Vagina (tissue), 2 donors: ENCODE results near the gene ACAP1. TPM values are rescaled to one million over a fixed set of nuclear protein-coding genes. Genes with fewer than 3 reads are reported as not detected.

ENCODE experiments used
- DNase-seq, 2 donors: peaks; one replicate each; pipeline ENCODE4 v3.0.0-alpha.2; 2017; ENCODE audit errors: extremely low spot score in 2 of 2
- H3K27ac ChIP-seq: fragments of 200-600 bp; sonication (generic); one replicate; pipeline ENCODE4 v1.5.1; 2019
- H3K27me3 ChIP-seq: fragments of 200-600 bp; sonication (generic); one replicate; pipeline ENCODE4 v1.5.1; 2019
- H3K36me3 ChIP-seq, 2 donors: fragments of 200-600 bp; sonication (generic); one replicate each; pipeline ENCODE4 v1.5.1; 2017 to 2019
- H3K4me1 ChIP-seq: fragments of 200-600 bp; sonication (generic); one replicate; pipeline ENCODE4 v1.5.1; 2019
- H3K4me3 ChIP-seq, 2 donors: fragments of 200-600 bp; sonication (generic); 1 replicate in 1 of 2; 2 replicates in 1 of 2; pipeline ENCODE4 v1.5.1; 2016 to 2019
- H3K9me3 ChIP-seq: fragments of 200-600 bp; sonication (generic); one replicate; pipeline ENCODE4 v1.5.1; 2019
- CTCF ChIP-seq, 3 experiments: fragments of 450-650 bp in 2 of 3; fragments of 200-600 bp in 1 of 3; sonication (generic) in 1 of 3; IDR thresholded peaks; one replicate each; pipeline ENCODE4 v1.5.1; 2017 to 2019; ENCODE audit warnings: antibody characterized with exemption in 3 of 3, mild to moderate bottlenecking in 2 of 3, moderate library complexity in 2 of 3
- POLR2A ChIP-seq, 2 donors: fragments of 450-650 bp; IDR thresholded peaks; one replicate each; pipeline ENCODE4 v1.6.1; 2017; ENCODE audit warnings: antibody characterized with exemption in 2 of 2, mild to moderate bottlenecking in 2 of 2, moderate library complexity in 2 of 2
- POLR2AphosphoS5 ChIP-seq, 2 donors: sonication (generic); formaldehyde crosslinking; IDR thresholded peaks; one replicate each; pipeline ENCODE4 v1.9.0; 2017; ENCODE audit warnings: antibody characterized with exemption in 2 of 2, mild to moderate bottlenecking in 2 of 2, low read depth in 1 of 2; ENCODE audit not compliant: insufficient read depth in 1 of 2
- intact Hi-C: fragments of 100-400 bp; cut with DNase I; formaldehyde crosslinking; loops from one replicate; pipeline ENCODE4 v1.15.1; 2023
- total RNA-seq: library from RNA; depleted of rRNA; stranded (reverse); fragments of >200 nt; gene quantifications from one replicate; pipeline ENCODE4 v1.2.3, GENCODE V29; 2016

Gene ACAP1
- total RNA-seq, 1 donor from 2014 or later = 7.6 TPM

- Histone ChIP-seq H3K27me3 (no peaks in the 10 kb centered on the region), H3K27ac (no peak overlapping the region), H3K4me3 (no peak overlapping the region), H3K4me1 (peaks cover 32% of the 10 kb centered on the region), H3K9me3 (no peaks in the 10 kb centered on the region), H3K36me3 (no peaks in the 10 kb centered on the region)
- DNase-seq = no peak
- intact Hi-C loops = no loop called here
- TF ChIP-seq POLR2A (IDR thresholded peaks at IDR 0.05) (no peak), POLR2AphosphoS5 (IDR thresholded peaks at IDR 0.05; ENCODE audit: insufficient read depth in 1 of 2, low read depth in 1 of 2) (no peak), CTCF (IDR thresholded peaks at IDR 0.05) (no peak)
Measured at GRCh38 chr17:7379134-7379533, 42.8 kb downstream of the ACAP1 start.

- Histone ChIP-seq H3K9me3 (no peaks in the 10 kb centered on the region), H3K36me3 (no peaks in the 10 kb centered on the region), H3K4me3 (peak overlapping the region; percentile 57 to 61), H3K4me1 (peaks cover 39% of the 10 kb centered on the region), H3K27ac (peak overlapping the region; percentile 59), H3K27me3 (no peaks in the 10 kb centered on the region)
- TF ChIP-seq POLR2AphosphoS5 (IDR thresholded peaks at IDR 0.05; ENCODE audit: insufficient read depth in 1 of 2, low read depth in 1 of 2) (no peak), CTCF (IDR thresholded peaks at IDR 0.05) (no peak), POLR2A (IDR thresholded peaks at IDR 0.05) (no peak)
- intact Hi-C loops = no loop called here
- DNase-seq = no peak
Measured at GRCh38 chr17:7380321-7380720, 44.0 kb downstream of the ACAP1 start.

GRCh38 chr17:7380855-7381683 is 44.7 kb downstream of the ACAP1 start, which contains the start of gene TNK1:
Gene TNK1, plus strand, starts transcription at chr17:7381089. Its CDS starts 1,838 bp downstream, at chr17:7382927.
- no peak for DNase-seq
- Histone ChIP-seq H3K4me1 (peaks cover 39% of the 10 kb centered on the region), H3K27me3 (no peaks in the 10 kb centered on the region), H3K4me3 (peak within 1 kb of the TSS; percentile 57 to 61), H3K36me3 (no peaks in the 10 kb centered on the region), H3K9me3 (no peaks in the 10 kb centered on the region), H3K27ac (peak within 1 kb of the TSS; percentile 59)
- peak in 1 of 2 donors; percentile 84 for TF ChIP-seq POLR2AphosphoS5 (IDR thresholded peaks at IDR 0.05; ENCODE audit: insufficient read depth in 1 of 2, low read depth in 1 of 2)
- peak in 1 of 2 donors; percentile 61 for TF ChIP-seq POLR2A (IDR thresholded peaks at IDR 0.05)
- no peak for TF ChIP-seq CTCF (IDR thresholded peaks at IDR 0.05)
- intact Hi-C loops = no loop called here

- no peak overlapping the region for H3K27ac ChIP-seq
- no peaks in the 10 kb centered on the region for H3K9me3 ChIP-seq
- DNase-seq = no peak
- no peak for TF ChIP-seq POLR2A (IDR thresholded peaks at IDR 0.05)
- intact Hi-C loops = no loop called here
- H3K4me1 ChIP-seq = peaks cover 39% of the 10 kb centered on the region
- H3K27me3 ChIP-seq = no peaks in the 10 kb centered on the region
- no peaks in the 10 kb centered on the region for H3K36me3 ChIP-seq
- no peak overlapping the region for H3K4me3 ChIP-seq
Measured at GRCh38 chr17:7382901-7383300, 46.6 kb downstream of the ACAP1 start.

GRCh38 chr17:7383371-7383741 is 47.0 kb downstream of the ACAP1 start:
- H3K4me1 ChIP-seq = peaks cover 39% of the 10 kb centered on the region
- H3K27me3 ChIP-seq = no peaks in the 10 kb centered on the region
- intact Hi-C loops = no loop called here
- H3K4me3 ChIP-seq = peak overlapping the region; percentile 44 to 53
- TF ChIP-seq CTCF (IDR thresholded peaks at IDR 0.05) (no peak), POLR2A (IDR thresholded peaks at IDR 0.05) (no peak), POLR2AphosphoS5 (IDR thresholded peaks at IDR 0.05; ENCODE audit: insufficient read depth in 1 of 2, low read depth in 1 of 2) (no peak)
- no peak for DNase-seq
- peak overlapping the region; percentile 67 for H3K27ac ChIP-seq
- no peaks in the 10 kb centered on the region for H3K9me3 ChIP-seq
- no peaks in the 10 kb centered on the region for H3K36me3 ChIP-seq
